ENCODE measurements around the gene DAPK1.

Gene DAPK1

GRCh38 chr9:87543251-87543650 is 45.6 kb downstream of the DAPK1 start:
- H4K8ac ChIP-seq (ENCODE audit: low read depth, low read length): no peak overlapping the region
- no peak overlapping the region for H3K4ac ChIP-seq (ENCODE audit: low read depth, low read length)
- H3K4me3 ChIP-seq (ENCODE audit: low read depth, low read length): no peak overlapping the region
- DNase-seq: no peak
- no peak overlapping the region for H3K27ac ChIP-seq (ENCODE audit: low read depth, low read length)
- no peaks in the 10 kb centered on the region for H3K79me2 ChIP-seq (ENCODE audit: control insufficient read depth, insufficient read depth, low read length, poor library complexity)
- H3K23ac ChIP-seq (ENCODE audit: low read length): no peak overlapping the region
- H2BK120ac ChIP-seq (ENCODE audit: insufficient read depth, low read length, poor library complexity): no peak overlapping the region
- H3K79me1 ChIP-seq (ENCODE audit: low read length): peaks cover 3% of the 10 kb centered on the region
- no peak overlapping the region for H4K91ac ChIP-seq (ENCODE audit: low read depth, low read length)
- H3K4me2 ChIP-seq (ENCODE audit: low read length): no peak overlapping the region
- no peaks in the 10 kb centered on the region for H3K27me3 ChIP-seq (ENCODE audit: insufficient read depth, low read length)
- peaks cover 7% of the 10 kb centered on the region in 2 experiments for H3K4me1 ChIP-seq (ENCODE audit: control insufficient read depth in 1 of 2, insufficient read depth in 2 of 2, low read length in 2 of 2)
- no peak overlapping the region for H3K14ac ChIP-seq (ENCODE audit: low read length)
- H3K18ac ChIP-seq (ENCODE audit: low read length): no peak overlapping the region
- H2BK5ac ChIP-seq (ENCODE audit: low read depth, low read length, poor library complexity): no peak overlapping the region
- H3K9ac ChIP-seq (ENCODE audit: low read length): no peak overlapping the region
- H2AFZ ChIP-seq (ENCODE audit: insufficient read depth, low read length, poor library complexity): no peak overlapping the region
- H2BK12ac ChIP-seq (ENCODE audit: low read length): no peak overlapping the region
- peaks cover 3 to 5% of the 10 kb centered on the region in 2 experiments for H3K36me3 ChIP-seq (ENCODE audit: control insufficient read depth in 1 of 2, insufficient read depth in 2 of 2, low read length in 2 of 2)
- no peaks in the 10 kb centered on the region for H3K9me3 ChIP-seq (ENCODE audit: insufficient read depth, low read depth, low read length)
- no peak overlapping the region for H4K12ac ChIP-seq (ENCODE audit: low read depth, low read length)
- H2AK5ac ChIP-seq (ENCODE audit: low read length): no peak overlapping the region

DNA sequence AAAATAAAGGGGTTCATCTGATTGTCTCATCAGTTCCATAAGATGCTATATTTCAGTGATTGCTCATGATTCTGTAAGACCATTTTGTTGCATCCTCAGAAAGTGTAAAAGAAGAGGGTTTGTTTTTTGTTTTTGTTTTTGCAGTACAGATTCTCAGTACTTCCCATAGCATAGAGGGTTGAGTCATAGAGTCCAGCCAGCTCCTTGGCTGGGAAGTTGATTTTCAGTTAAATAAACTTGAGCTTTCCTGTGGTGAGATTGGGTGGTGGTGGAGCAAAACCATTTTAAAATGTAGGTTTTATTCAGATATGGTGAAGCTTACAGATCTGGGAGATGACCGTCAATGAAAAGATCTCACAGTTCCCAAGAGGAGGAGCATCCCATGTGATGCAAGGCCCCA is 48.2 kb downstream of the DAPK1 start:
- Histone ChIP-seq H3K79me2 (ENCODE audit: control insufficient read depth, insufficient read depth, low read length, poor library complexity) (no peaks in the 10 kb centered on the region), H3K4me1 (ENCODE audit: control insufficient read depth in 1 of 2, insufficient read depth in 2 of 2, low read length in 2 of 2) (peaks cover 7% of the 10 kb centered on the region in 2 experiments), H4K12ac (ENCODE audit: low read depth, low read length) (no peak overlapping the region), H2BK5ac (ENCODE audit: low read depth, low read length, poor library complexity) (no peak overlapping the region), H3K36me3 (ENCODE audit: control insufficient read depth in 1 of 2, insufficient read depth in 2 of 2, low read length in 2 of 2) (peaks cover 3% of the 10 kb centered on the region in 2 experiments), H3K4ac (ENCODE audit: low read depth, low read length) (no peak overlapping the region), H3K4me3 (ENCODE audit: low read depth, low read length) (no peak overlapping the region), H2BK120ac (ENCODE audit: insufficient read depth, low read length, poor library complexity) (no peak overlapping the region), H4K91ac (ENCODE audit: low read depth, low read length) (no peak overlapping the region), H2BK12ac (ENCODE audit: low read length) (no peak overlapping the region), H2AK5ac (ENCODE audit: low read length) (no peak overlapping the region), H3K79me1 (ENCODE audit: low read length) (peaks cover 3% of the 10 kb centered on the region), H3K27ac (ENCODE audit: low read depth, low read length) (no peak overlapping the region), H2AFZ (ENCODE audit: insufficient read depth, low read length, poor library complexity) (no peak overlapping the region), H3K9me3 (ENCODE audit: insufficient read depth, low read depth, low read length) (no peaks in the 10 kb centered on the region), H3K18ac (ENCODE audit: low read length) (no peak overlapping the region), H4K8ac (ENCODE audit: low read depth, low read length) (no peak overlapping the region), H3K23ac (ENCODE audit: low read length) (no peak overlapping the region), H3K27me3 (ENCODE audit: insufficient read depth, low read length) (no peaks in the 10 kb centered on the region), H3K9ac (ENCODE audit: low read length) (no peak overlapping the region), H3K14ac (ENCODE audit: low read length) (no peak overlapping the region), H3K4me2 (ENCODE audit: low read length) (no peak overlapping the region)
- no peak for DNase-seq
- WGBS (ENCODE audit: extremely low coverage, insufficient coverage, insufficient read length): no CpG with 5 or more reads among the region's 1 CpG

DNA sequence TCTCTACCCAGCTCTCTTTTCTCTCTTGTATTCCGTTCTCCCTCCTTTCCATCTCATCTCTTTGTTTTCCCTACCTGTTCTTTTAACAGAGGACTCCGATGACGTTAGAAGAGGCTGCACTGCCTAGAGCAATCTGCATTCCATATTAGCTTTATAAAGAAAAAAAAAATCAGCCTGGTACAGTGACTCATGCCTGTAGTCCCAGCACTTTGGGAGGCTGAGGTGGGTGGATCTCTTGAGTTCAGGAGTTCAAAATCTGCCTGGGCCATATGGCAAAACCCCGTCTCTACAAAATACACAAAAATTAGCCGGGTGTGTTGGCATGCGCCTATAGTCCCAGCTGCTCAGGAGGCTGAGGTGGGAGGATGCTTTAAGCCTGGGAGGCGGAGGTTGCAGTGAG is 49.0 kb downstream of the DAPK1 start:
- Histone ChIP-seq H4K91ac (ENCODE audit: low read depth, low read length) (no peak overlapping the region), H3K36me3 (ENCODE audit: control insufficient read depth in 1 of 2, insufficient read depth in 2 of 2, low read length in 2 of 2) (peaks cover 0 to 3% of the 10 kb centered on the region in 2 experiments), H2AK5ac (ENCODE audit: low read length) (no peak overlapping the region), H3K9me3 (ENCODE audit: insufficient read depth, low read depth, low read length) (no peaks in the 10 kb centered on the region), H3K27me3 (ENCODE audit: insufficient read depth, low read length) (no peaks in the 10 kb centered on the region), H2AFZ (ENCODE audit: insufficient read depth, low read length, poor library complexity) (no peak overlapping the region), H2BK120ac (ENCODE audit: insufficient read depth, low read length, poor library complexity) (no peak overlapping the region), H3K79me1 (ENCODE audit: low read length) (peaks cover 3% of the 10 kb centered on the region), H3K4me1 (ENCODE audit: control insufficient read depth in 1 of 2, insufficient read depth in 2 of 2, low read length in 2 of 2) (peaks cover 7 to 11% of the 10 kb centered on the region in 2 experiments), H3K4me2 (ENCODE audit: low read length) (no peak overlapping the region), H3K9ac (ENCODE audit: low read length) (no peak overlapping the region), H4K12ac (ENCODE audit: low read depth, low read length) (no peak overlapping the region), H3K14ac (ENCODE audit: low read length) (no peak overlapping the region), H3K23ac (ENCODE audit: low read length) (no peak overlapping the region), H2BK5ac (ENCODE audit: low read depth, low read length, poor library complexity) (no peak overlapping the region), H3K18ac (ENCODE audit: low read length) (no peak overlapping the region), H3K79me2 (ENCODE audit: control insufficient read depth, insufficient read depth, low read length, poor library complexity) (no peaks in the 10 kb centered on the region), H3K4me3 (ENCODE audit: low read depth, low read length) (no peak overlapping the region), H2BK12ac (ENCODE audit: low read length) (no peak overlapping the region), H3K4ac (ENCODE audit: low read depth, low read length) (no peak overlapping the region), H3K27ac (ENCODE audit: low read depth, low read length) (no peak overlapping the region), H4K8ac (ENCODE audit: low read depth, low read length) (no peak overlapping the region)
- no CpG with 5 or more reads among the region's 7 CpGs for WGBS (ENCODE audit: extremely low coverage, insufficient coverage, insufficient read length)
- peak in 1 of 2 donors; percentile 59 for DNase-seq

DNA sequence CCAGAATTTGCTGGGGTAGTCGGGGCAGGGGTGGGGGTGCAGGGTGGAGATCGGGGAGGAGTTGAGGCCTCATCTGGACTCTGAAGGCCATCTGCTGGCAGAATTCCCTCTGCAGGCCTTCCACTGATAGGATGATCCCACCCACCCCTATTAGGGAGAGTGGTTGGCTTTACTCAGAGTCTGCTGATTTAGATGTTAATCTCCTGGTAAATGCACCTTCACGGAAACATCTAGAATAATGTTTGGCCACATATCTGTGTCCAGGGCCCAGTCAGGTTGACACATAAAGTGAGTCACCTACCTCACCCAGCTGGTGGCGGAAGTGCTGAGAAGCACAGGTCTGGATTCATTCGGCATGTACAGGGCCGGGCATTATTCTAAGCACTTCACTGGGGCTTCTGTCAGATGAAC is 50.0 kb downstream of the DAPK1 start:
- Histone ChIP-seq H3K18ac (ENCODE audit: low read length) (no peak overlapping the region), H3K4me3 (ENCODE audit: low read depth, low read length) (no peak overlapping the region), H3K4me2 (ENCODE audit: low read length) (no peak overlapping the region), H4K91ac (ENCODE audit: low read depth, low read length) (no peak overlapping the region), H4K8ac (ENCODE audit: low read depth, low read length) (no peak overlapping the region), H3K4ac (ENCODE audit: low read depth, low read length) (no peak overlapping the region), H3K14ac (ENCODE audit: low read length) (no peak overlapping the region), H2BK5ac (ENCODE audit: low read depth, low read length, poor library complexity) (no peak overlapping the region), H2AK5ac (ENCODE audit: low read length) (no peak overlapping the region), H3K23ac (ENCODE audit: low read length) (no peak overlapping the region), H3K79me2 (ENCODE audit: control insufficient read depth, insufficient read depth, low read length, poor library complexity) (no peaks in the 10 kb centered on the region), H2AFZ (ENCODE audit: insufficient read depth, low read length, poor library complexity) (no peak overlapping the region), H2BK120ac (ENCODE audit: insufficient read depth, low read length, poor library complexity) (no peak overlapping the region), H2BK12ac (ENCODE audit: low read length) (no peak overlapping the region), H3K4me1 (ENCODE audit: control insufficient read depth in 1 of 2, insufficient read depth in 2 of 2, low read length in 2 of 2) (peaks cover 10 to 15% of the 10 kb centered on the region in 2 experiments), H3K27ac (ENCODE audit: low read depth, low read length) (no peak overlapping the region), H3K9me3 (ENCODE audit: insufficient read depth, low read depth, low read length) (no peaks in the 10 kb centered on the region), H3K36me3 (ENCODE audit: control insufficient read depth in 1 of 2, insufficient read depth in 2 of 2, low read length in 2 of 2) (no peaks in the 10 kb centered on the region), H3K27me3 (ENCODE audit: insufficient read depth, low read length) (no peaks in the 10 kb centered on the region), H4K12ac (ENCODE audit: low read depth, low read length) (no peak overlapping the region), H3K79me1 (ENCODE audit: low read length) (peaks cover 3% of the 10 kb centered on the region), H3K9ac (ENCODE audit: low read length) (no peak overlapping the region)
- WGBS (ENCODE audit: extremely low coverage, insufficient coverage, insufficient read length): no CpG with 5 or more reads among the region's 6 CpGs
- DNase-seq: peak; percentile 96

Data from trophoblast cell (in vitro differentiated cells and primary cell).